GM21825 (cell line): Measurements from ENCODE around the gene ASXL2.
"Not testable (repeated sequence)": the region's sequence is repeated elsewhere in the genome, so short reads cannot be mapped to it uniquely, and the experiment has no call there.

ENCODE experiments used
- ATAC-seq: cut with Tn5 transposase; IDR thresholded peaks from one replicate; pipeline ENCODE4 v1.9.1; 2021; ENCODE audit warnings: mild to moderate bottlenecking, moderate library complexity; ENCODE audit not compliant: unreplicated experiment

Gene ASXL2

DNA sequence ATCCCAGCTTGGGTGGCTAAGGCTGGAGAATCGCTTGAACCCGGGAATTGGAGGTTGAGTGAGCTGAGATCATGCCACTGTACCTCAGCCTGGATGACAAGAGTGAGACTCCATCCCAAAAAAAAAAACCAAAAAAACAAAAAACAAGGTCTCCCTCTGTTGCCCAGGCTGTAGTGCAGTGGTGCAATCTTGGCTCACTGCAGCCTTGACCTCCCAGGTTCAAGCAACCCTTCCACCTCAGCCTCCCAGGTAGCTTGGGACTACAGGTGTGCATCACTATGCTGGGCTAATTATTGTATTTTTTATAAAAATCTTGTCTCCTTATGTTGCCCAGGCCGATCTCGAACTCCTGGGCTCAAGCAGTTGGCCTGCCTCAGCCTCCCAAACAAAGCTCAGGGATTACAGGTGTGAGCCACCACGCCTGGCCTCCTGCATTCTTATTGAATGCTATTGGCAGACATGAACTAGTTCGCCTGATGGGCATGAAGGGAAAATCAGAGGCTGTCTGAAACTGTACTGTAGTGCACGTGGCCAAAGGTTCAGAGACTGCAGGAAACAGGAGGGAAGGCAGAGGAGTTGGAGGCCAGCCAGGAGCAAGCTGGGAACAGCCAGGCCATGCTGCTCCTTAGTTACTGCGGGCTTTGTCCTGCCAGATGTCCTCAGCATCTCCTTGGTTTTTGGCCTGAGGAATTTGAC lies 16.0 kb upstream of the ASXL2 start:
- no peak for ATAC-seq

DNA sequence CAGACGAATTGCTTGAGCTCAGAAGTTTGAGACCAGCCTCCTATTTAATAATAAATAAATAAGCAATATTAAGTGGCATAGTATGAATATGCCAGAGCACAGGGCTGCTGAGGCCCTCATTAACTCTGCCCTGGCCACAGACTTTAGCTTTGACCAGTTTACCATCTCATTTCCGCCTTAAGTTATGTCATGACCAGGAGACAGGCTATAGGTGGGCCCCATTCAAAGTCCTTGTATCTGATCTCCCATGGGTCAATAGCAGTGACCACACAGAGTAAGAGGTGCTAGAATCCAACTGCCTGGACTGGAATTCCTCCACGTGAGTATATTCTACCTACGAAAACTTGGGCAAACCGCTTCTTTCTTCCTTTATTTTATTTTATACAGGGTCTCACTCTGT lies 13.4 kb upstream of the ASXL2 start:
- ATAC-seq = no peak

DNA sequence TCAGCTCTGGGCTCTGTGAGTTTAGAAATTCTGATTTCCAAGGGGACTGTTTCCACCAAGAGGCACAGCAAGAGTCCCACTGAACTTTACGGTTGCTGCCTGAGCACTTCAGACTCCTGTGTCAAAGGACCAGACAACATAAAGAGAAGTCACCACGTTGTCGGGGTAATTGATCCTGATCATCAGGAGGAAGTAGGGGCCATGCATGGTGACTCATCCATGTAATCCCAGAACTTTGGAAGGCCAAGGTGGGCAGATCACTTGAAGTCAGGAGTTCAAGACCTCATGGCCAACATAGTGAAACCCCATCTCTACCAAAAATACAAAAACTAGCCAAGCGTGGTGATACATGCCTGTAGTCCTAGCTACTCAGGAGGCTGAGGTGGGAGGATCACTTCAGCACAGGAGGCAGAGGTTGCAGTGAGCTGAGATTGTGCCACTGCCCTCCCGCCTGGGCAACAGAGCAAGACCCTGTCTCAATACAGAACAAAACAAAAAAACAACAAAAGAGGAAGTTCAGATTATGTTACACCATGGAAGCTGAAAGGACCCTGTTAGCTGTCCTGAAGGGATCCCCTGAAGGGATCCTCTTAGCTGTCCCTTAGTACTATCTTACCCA lies 9.4 kb upstream of the ASXL2 start:
- ATAC-seq = no peak

DNA sequence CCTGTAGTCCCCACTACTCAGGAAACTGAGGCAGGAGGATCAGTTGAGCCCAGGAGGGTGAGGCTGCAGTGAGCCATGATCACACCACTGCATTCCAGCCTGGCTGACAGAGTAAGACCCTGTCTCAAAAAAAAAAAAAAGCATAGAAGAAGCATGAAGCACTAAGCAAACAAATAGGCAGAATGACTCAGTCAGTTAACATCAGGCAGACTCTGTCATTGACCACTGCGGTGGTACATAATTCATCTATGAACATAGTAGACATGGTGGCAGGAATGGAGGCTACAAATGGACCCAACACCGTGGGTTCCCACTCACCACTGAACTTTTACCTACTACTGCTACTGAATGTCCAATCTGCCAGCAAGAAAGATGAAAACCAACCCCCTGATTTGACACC lies 7.6 kb upstream of the ASXL2 start:
- no peak for ATAC-seq

DNA sequence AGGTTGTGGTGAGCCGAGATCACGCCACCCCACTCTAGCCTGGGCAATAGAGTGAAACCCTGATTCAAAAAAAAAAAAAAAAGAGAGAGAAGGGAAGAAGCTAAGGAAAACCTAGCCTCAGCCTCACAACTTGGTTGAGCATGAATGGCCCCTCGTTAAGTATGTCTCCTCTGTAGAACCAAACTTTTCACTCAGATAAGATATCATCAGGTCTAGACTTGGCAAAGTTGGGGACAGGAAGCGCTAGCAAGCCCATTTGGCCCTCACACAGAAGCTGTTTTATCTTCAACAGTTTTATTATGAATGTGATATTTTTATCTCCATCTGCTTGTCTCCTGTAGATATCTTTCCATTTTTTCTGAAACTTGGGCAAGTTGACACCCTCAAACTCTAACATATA lies 3.5 kb upstream of the ASXL2 start:
- no peak for ATAC-seq

DNA sequence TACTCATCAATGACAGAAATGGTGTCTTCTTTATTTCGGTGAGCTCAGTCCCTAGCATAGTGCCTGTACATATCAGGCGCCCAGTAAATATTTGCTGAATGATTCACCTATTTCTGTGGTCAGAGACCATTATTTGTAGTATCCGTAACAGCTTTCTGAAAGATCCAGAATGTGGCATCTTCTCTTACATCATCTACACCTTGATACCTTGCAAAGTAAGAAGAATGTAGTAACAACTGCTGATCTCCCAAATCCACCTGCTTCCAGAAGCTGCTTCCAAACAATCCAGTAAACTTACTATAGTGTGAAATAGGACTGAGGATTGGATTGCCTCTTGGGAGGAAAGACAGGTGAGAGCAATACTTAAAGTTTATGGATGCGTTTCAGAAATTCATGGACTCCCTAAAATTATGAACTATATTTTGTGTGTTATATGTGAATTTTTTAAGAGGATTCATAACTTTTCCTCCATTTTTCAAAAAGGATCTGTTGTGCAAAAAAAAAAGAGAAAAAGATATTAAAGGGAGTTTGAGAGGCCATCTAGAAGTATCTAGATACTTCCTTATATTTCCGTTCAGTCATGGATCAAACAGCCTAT lies 945 bp upstream of the ASXL2 start:
- ATAC-seq = no peak

DNA sequence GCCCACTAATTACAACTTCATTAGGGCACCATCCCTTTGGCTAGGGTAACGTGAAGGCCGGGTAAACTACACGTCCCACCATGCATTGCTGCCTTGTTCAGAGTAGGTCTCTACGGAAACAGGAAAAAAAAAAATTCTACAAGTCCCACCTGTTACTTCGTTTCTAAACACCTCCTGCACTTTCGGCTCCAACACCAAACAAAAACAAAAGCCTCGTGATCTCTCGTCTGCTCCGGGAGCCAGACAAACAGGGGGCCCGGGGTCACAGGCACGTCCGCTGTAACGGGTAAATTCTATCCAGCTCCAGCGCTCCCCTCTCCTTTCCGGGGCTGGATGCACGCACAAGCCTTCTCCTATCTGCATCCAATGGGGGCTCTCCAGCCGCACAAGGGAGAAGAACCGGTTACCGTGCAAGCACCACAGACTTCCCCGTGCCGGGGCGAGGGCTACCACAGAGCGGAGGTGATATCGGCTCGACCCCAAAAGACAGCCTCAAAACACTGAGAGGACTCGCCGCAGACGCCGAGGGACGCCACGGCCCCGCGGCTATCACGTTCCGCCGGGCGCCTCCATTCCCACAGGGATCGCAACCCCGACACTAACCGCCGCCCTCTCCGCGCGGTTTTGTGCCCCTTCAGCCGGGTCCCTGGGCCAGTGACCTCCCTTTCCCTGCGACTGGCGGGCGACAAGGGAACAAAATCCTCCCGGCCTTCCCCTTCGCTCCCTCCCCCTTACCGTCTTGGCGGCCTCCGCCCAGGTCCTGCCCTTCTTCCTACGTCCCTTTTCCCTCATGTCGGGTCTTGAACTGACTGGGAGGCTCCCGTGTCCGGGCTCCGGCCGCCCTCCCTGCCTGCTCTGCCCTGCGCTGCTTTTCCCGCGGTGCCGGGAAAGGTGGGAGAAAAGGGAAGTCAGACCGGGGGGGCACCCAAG lies 591 bp downstream of the ASXL2 start:
- ATAC-seq = peak; percentile 40

DNA sequence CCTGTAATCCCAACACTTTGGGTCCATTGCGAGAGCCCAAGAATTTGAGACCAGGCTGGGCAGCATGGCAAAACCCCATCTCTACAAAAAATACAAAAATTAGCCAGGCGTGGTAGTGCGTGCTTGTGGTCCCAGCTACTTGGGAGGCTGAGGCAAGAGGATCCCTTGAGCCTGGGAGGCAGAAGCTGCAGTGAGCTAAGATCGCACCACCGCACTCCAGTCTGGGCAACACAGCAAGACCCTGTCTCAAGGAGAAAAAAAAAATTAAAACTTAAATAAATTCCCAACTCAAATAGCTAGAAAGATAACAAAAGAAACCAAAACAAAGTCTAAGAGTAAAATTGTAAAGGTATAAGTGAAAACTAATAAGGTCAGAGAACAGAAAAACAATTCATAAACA lies 6.2 kb downstream of the ASXL2 start:
- ATAC-seq = no peak

DNA sequence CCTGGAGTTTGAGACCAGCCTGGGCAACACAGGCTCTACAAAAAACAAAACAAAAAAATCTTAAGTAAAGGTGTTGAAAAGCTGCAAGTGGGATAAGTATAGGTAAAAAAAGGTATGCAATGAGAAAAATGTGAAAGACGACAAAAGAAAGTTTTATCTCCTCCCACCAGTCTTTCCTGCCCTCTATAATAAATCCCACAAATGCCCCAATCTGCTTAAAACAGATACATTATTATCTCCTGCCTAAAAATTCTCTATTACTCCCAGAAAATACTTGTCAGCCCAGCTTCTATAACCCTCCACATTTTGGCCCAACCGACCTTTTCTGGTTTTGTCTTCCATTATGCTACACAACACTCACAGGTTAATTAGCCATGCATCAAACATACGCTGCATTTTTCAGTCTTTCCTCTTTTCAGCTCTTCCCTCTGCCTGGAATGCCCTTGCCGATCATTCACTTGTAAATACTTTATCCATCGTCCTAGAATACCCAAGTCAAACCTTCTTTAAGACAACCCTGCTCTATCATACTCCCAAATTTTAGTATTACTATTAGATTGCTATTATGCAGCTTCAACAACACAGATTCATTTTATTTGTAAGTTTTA lies 10.8 kb downstream of the ASXL2 start:
- no peak for ATAC-seq

DNA sequence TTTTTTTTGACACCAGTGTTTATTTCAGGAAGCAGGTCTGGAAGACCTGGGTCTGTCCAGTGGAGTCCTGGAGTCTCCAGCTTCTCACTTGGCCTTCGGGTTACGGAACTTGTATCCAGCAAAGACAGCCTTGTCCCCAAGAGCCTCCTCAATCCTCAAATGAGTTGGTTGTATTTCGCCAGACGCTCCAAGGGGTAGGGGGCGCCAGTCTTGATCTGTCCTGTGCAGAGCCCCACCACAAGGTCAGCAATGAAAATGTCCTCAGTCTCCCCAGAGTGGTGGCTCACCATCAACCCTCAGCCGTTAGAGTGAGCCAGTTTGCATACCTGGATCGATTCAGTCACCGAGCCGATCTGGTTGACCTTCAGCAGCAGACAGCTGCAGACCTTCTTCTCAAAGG lies 21.9 kb downstream of the ASXL2 start:
- no peak for ATAC-seq

DNA sequence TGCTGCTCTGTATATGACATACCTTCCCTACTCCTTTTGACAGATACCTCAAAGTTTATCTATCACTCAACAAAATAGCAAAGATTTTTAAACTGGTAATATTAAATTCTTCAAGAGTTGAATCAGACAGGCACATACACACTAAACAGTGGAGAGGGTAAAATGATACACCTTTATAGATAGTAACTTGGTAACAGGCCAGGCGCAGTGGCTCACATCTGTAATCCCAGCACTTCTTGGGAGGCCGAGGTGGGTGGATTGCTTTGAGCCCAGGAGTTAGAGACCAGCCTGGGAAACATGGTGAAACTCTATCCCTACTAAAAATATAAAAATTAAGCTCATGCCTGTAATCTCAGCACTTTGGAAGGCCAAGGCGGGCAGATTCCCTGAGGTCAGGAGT lies 23.2 kb downstream of the ASXL2 start:
- no peak for ATAC-seq

DNA sequence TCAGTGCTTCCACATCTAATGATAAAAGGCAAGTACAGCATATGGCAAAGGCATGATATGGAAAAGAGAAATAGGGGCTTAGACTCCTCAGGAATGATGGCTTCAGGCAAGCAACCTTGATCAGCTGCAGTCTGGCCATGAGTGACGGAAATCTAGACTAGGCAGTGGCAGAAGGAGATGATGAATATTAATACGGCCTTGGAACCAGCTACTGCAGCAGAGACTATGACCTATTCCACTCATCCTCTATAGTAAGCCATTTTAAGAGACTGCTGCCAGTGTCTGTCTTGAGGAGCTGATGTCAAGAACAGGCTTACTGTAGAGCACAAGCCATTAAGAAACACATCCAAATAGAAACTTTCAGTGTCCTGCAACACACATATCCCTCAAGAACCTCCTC lies 23.7 kb downstream of the ASXL2 start:
- no peak for ATAC-seq

DNA sequence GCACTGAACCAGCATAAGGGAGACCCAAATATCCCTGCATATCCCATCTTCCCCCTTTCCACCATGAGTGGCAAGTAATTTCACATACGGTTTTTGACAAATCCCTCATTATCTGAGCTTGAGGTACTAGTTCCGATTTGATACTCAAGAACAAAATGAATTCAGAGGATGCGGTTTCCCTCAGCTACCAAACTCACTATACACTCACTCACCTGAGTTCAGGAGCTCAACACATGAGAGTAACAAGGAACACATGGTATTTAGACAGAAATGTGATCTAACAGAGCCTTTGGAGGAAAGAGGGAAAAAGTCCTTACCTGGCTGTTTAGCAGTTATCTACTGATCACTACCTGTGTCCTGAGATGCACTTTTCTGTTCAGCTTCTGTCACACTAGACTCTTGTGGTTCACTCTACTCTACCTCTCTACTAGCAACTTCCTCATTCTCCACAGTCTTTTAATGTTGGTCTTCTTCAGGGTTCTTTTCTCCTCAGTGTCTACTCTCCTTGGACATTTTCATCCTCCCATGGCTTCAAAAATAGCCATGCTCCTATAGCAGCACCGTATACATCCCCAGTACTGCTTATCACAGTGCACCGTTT lies 25.1 kb downstream of the ASXL2 start:
- no peak for ATAC-seq

DNA sequence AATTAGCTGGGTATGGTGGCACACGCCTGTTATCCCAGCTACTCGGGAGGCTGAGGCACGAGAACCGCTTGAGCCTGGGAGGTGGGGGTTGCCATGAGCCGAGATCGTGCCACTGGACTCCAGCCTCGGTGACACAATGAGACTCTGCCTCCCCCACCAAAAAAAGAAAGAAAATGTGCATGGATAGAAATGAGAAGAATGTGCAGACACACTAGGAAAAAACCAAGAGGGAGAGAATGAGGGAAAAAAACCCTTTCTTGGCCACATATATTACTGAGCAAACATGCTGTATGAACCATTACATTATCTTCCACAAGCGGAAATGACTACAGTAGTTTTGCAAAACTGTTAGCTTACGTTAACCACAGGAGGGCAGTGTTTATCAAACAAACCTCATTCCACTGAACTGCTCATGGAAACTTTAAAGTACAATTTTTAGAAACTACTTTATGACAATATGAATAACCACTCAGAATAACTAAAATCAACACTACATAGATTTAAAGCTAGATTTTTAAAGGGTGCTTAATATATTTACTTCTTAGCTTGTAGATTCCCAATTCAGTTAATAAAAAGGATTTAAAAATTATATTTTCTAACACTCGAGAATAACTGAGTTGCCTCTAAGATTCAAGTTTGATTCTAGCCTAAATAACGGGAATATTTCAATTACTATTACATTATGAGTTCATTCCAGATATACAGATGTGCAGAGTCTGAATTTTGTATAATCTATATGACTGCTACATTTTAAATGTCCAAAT lies 26.4 kb downstream of the ASXL2 start:
- ATAC-seq = peak; percentile 85

DNA sequence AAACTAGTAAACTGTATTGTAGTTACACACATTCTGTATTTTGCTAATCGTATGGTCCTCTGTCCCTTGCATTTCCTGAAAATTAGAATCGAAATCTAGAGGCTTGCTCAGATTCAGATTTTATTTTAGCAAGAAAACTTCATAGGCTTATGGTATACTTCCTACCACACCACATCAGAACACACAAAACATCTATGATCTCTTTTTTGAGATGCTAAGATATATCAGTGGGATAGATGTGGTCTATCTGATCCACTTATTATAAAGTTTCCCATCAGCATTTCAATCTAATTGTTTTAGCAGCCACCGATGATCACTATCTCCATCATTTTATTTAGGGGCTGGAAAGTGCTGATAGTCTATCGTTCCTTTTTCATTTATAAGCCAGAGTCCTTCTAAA lies 27.9 kb downstream of the ASXL2 start:
- not testable (repeated sequence) for ATAC-seq

DNA sequence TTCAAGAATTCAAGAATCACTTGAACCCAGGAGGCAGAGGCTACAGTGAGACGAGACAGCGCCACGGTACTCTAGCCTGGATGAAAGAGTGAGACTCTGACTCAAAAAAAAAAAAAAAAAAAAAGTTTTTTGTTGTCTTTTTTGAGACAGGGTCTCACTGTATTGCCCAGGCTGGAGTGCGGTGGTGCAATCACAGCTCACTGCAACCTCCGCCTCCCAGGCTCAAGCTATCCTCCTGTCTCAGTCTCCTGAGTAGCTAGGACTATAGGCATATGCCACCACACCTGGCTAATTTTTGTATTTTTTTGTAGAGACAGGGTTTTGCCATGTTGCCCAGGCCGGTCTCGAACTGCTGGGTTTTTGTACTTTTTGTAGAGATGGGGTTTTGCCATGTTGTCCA lies 28.9 kb downstream of the ASXL2 start:
- not testable (repeated sequence) for ATAC-seq

DNA sequence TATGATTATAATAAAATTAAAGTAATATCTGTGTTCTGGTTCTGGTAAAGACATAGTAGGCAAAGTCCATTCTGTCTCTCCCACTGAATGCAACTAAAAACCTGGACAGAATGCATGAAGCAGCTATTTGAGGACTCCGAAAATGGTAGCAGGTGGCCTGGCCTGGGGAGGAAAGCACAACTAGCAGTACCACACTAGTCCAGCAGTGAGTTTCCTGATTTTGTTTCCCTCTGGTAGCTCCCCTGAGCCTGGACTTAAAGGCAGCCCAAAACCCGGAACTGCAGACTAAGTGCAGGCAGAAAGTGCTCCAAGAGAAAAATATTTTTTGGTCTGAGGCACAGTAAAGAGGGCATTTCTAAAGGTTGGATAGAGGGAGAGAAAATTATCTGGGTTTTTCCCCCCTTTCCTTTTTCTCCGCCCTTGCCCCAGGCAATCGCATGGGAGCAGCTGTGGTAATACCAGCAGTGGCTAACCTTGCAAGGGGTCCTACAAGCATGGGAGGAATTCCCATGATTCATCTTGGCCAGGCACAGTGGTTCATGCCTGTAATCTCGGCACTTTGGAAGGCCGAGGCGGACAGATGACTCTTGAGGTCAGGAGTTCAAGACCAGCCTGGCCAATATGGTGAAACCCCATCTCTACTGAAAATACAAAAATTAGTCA lies 32.3 kb downstream of the ASXL2 start:
- no peak for ATAC-seq

DNA sequence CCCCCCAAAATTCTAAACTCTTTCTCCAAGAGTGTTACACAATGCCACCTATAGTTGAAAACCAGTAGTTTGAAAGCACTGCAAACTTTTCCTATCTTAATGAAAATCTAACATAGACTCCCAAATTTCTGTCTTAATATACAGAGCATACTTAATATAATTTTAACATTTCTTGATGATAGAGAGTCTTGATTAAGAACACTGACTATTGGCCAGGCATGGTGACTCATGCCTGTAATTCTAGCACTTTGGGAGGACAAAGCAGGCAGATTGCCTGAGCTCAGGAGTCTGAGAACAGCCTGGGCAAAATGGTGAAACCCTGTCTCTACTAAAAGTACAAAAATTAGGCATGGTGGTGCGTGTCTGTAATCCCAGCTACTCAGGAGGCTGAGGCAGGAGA lies 34.2 kb downstream of the ASXL2 start:
- ATAC-seq = no peak

DNA sequence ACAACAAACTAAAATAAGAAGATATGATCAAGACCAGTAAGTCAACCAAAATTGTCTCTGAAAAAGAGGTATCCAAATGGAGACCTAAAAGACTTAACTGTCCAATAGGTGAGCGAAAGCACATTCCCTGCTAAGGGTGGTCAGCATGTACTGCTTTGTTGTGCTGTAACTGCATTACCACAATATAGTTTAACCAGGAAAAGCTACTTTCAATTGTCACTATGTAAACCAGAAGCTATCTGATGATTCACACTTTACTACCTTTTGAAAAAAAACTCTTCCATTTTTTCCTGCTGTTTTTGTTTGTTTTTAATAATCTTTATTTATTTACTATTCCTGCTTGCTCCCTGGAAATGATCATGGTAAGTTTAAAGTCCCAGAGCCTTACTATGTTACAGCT lies 36.1 kb downstream of the ASXL2 start:
- no peak for ATAC-seq
